HK-2 (cell line): Measurements from ENCODE around the gene BST2.
"Not testable (repeated sequence)": the region's sequence is repeated elsewhere in the genome, so short reads cannot be mapped to it uniquely, and the experiment has no call there.

Source experiments
- DNase-seq: peaks from one replicate; pipeline ENCODE4 v3.0.0-alpha.2; 2018; ENCODE audit not compliant: unreplicated experiment

The BST2 gene

GRCh38 chr19:17389957-17390664 lies 15.3 kb downstream of the BST2 start:
- no peak for DNase-seq

GRCh38 chr19:17389288-17389687 lies 16.1 kb downstream of the BST2 start:
- no peak for DNase-seq

- DNase-seq, result peak; percentile 53
Measured at GRCh38 chr19:17385878-17386611, 19.4 kb downstream of the BST2 start.

- DNase-seq, result no peak
Measured at GRCh38 chr19:17380426-17381138, 24.8 kb downstream of the BST2 start.

GRCh38 chr19:17379221-17379631 lies 26.2 kb downstream of the BST2 start:
- DNase-seq, result no peak

- no peak for DNase-seq
Measured at GRCh38 chr19:17378271-17378670, 27.2 kb downstream of the BST2 start.

- DNase-seq, result no peak
Measured at GRCh38 chr19:17376935-17377600, 28.4 kb downstream of the BST2 start, which contains the start of gene PLVAP. Gene PLVAP (minus strand): TSS chr19:17377342. CDS start chr19:17377288, 54 bp downstream.

- no peak for DNase-seq
Measured at GRCh38 chr19:17370026-17370587, 35.3 kb downstream of the BST2 start.

- no peak for DNase-seq
Measured at GRCh38 chr19:17365361-17365760, 40.1 kb downstream of the BST2 start.

- DNase-seq, result not testable (repeated sequence)
Measured at GRCh38 chr19:17363852-17364605, 41.4 kb downstream of the BST2 start.

- no peak for DNase-seq
Measured at GRCh38 chr19:17359905-17360800, 45.3 kb downstream of the BST2 start.

- peak; percentile 33 for DNase-seq
Measured at GRCh38 chr19:17358395-17358794, 47.0 kb downstream of the BST2 start.

GRCh38 chr19:17357724-17358123 lies 47.7 kb downstream of the BST2 start:
- DNase-seq, result no peak

GRCh38 chr19:17357078-17357666 lies 48.3 kb downstream of the BST2 start:
- no peak for DNase-seq

GRCh38 chr19:17353386-17353785 lies 52.0 kb downstream of the BST2 start:
- no peak for DNase-seq
